CD4-positive, alpha-beta T cell treated with Interleukin-21 for 1 hour (primary cell): ENCODE measurements around the gene EXTL2.
"Not testable (repeated sequence)": the region's sequence is repeated elsewhere in the genome, so short reads cannot be mapped to it uniquely, and the experiment has no call there.

Experiments used
- DNase-seq: peaks from one replicate; pipeline ENCODE4 v3.0.0-alpha.2; 2020

EXTL2 gene

GRCh38 chr1:100894603-100895539, at the start of gene EXTL2:
Gene EXTL2, minus strand, starts transcription at chr1:100894842. Its CDS starts 6,085 bp downstream, at chr1:100888757.
- peak; percentile 69 for DNase-seq

GRCh38 chr1:100943533-100943932, 48.9 kb upstream of the EXTL2 start:
- no peak for DNase-seq

GRCh38 chr1:100942304-100943046, 47.8 kb upstream of the EXTL2 start:
- DNase-seq = no peak

- DNase-seq = no peak
These were observed 47.1 kb upstream of the EXTL2 start for GRCh38 chr1:100941580-100942216.

- DNase-seq = peak; percentile 12
These were observed 46.5 kb upstream of the EXTL2 start for GRCh38 chr1:100941098-100941527.

- no peak for DNase-seq
These were observed 41.7 kb upstream of the EXTL2 start for GRCh38 chr1:100936194-100936967.

- not testable (repeated sequence) for DNase-seq
These were observed 38.9 kb upstream of the EXTL2 start for GRCh38 chr1:100933555-100933954.

- no peak for DNase-seq
These were observed 37.1 kb upstream of the EXTL2 start for GRCh38 chr1:100931716-100932115.

GRCh38 chr1:100930494-100930893, 35.9 kb upstream of the EXTL2 start:
- DNase-seq = peak; percentile 45

- DNase-seq = peak; percentile 41
These were observed 33.5 kb upstream of the EXTL2 start for GRCh38 chr1:100928128-100928527.

- peak; percentile 75 for DNase-seq
These were observed 32.6 kb upstream of the EXTL2 start for GRCh38 chr1:100927276-100927675.

- DNase-seq = no peak
These were observed 31.6 kb upstream of the EXTL2 start for GRCh38 chr1:100926240-100926639.

- peak; percentile 23 for DNase-seq
These were observed 30.3 kb upstream of the EXTL2 start for GRCh38 chr1:100924991-100925390.

- DNase-seq = no peak
These were observed 29.6 kb upstream of the EXTL2 start for GRCh38 chr1:100924212-100924611.

- peak; percentile 71 for DNase-seq
These were observed 26.6 kb upstream of the EXTL2 start for GRCh38 chr1:100921110-100921706.

GRCh38 chr1:100912019-100912418, 17.4 kb upstream of the EXTL2 start:
- DNase-seq = no peak

GRCh38 chr1:100909018-100909417, 14.4 kb upstream of the EXTL2 start:
- no peak for DNase-seq

- no peak for DNase-seq
These were observed 13.2 kb upstream of the EXTL2 start for GRCh38 chr1:100907887-100908286.

- no peak for DNase-seq
These were observed 10.5 kb upstream of the EXTL2 start for GRCh38 chr1:100905181-100905580.

- DNase-seq = no peak
These were observed 9.9 kb upstream of the EXTL2 start for GRCh38 chr1:100904528-100904927.

GRCh38 chr1:100903777-100904176, 9.1 kb upstream of the EXTL2 start:
- no peak for DNase-seq

- no peak for DNase-seq
These were observed 7.7 kb upstream of the EXTL2 start for GRCh38 chr1:100902365-100902764.
